HG03342 (cell line): ENCODE measurements around the gene ADGRD1.

Experiments
- ATAC-seq: cut with Tn5 transposase; IDR thresholded peaks from one replicate; pipeline ENCODE4 v1.9.1; 2021; ENCODE audit warnings: mild to moderate bottlenecking, moderate library complexity; ENCODE audit not compliant: unreplicated experiment

Gene ADGRD1

DNA sequence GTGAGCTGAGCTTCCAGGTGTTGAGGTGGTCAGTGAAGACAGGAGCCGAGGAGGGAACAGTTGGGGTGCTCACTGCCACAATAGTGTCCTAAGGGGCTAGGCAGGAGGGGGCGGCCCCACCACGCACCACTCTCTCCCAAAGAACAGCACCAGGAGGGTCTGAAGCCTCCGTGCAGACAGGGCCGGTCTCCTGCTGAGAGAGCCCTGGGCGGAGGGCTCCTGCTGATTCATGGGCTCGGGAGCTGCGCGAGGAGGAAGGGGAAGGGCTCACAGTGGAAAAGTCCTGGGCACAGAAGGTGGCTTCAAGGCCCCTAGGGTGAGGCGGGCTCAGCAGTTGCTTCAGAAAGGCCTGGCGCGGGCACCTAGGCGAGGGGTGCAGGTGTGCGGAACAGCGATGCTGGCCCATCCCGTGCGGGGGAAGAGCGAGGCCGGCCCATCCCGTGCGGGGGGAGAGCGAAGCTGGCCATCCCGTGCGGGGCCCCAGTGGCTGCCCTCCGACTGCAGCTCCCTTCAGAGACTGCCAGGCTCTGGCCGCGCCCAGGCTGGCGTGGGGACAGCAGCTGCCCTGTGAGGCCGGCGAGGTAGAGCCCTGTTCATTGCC, 176.7 kb downstream of the ADGRD1 start:
- no peak for ATAC-seq

DNA sequence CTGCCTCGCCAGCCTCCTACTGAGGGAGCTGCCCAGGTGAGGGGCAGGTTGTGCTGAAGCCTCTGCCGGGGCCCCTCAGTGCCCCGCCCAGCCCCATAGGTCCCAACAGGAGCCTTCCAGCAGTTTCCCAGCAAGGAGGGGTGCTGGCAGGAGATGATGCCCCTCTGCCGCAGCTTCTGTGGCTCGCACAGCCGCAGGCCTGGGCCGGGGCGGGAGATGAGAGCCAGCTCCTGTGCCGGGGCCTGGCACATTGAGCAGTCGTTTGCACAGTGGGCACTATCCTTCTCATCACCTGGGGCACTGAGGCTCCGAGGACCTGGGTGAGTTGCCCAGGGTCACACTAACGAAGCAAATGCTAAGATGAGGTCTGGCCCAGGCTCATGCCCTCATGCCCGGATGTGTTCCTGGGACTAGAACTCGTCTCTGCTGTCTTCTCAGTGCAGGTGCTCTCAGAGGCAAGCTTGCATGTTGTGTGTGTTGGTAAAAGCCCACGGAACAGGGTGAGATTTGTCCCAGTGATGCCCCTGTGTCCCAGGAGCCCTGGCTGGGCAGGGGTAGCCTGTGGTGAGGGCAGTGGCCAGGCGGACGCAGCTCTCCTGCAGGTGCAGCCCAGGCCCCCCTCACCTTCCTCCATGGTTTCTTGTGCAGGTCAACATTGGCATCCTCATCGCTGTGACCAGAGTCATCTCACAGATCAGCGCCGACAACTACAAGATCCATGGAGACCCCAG, 177.5 kb downstream of the ADGRD1 start:
- ATAC-seq, result no peak

DNA sequence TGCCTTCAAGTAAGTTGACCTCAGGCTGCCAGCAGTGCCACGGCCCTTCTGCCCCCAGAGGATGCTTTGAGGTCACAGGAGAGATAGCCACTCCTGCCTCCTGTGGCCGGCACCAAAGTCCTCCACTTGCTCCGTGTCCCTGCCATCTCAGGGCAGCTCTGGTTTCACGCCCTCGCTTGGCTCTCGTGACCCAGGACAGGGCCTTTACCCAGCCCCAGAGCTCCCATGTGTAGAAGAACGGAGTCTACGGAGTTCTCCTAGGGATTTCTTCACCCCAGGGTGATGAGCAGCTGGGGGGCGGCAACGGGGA, 178.1 kb downstream of the ADGRD1 start:
- no peak for ATAC-seq

DNA sequence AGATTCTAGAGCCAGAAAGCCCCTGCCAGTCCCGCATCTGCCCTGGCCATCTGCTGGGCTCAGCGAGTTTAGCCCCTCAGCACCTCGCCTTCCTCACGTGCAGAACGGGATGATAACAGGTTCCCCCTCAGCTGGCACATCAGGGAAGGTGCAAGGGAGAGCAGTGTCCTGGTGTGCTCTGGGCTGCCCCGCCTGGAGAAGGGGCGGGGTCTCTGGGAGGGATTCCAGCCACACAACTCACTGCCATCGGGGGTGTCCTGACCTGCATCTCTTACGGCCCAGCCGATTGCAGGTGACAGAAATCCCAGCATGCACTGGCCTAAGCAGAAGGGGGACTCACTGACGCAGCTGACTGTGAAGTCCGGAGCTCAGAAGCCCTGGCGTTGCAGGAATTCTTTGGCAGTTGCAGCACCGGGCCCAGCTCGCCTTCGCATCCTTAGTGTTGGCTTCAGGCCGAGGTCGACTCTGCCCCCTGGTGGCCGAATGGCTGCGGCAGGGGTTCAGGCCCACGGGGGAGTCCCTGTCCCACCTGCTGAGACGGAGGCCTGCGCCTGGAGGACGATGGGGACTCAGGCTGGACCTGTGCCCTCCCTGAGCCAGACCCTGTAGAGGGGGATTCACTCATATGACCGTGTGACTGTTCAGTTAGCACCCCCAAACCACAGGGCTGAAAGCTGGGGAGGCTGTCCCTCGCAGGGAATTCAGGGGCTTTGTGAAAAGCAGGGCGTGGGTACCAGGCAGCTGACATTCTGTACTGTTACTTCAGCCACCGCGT, 178.6 kb downstream of the ADGRD1 start:
- no peak for ATAC-seq

DNA sequence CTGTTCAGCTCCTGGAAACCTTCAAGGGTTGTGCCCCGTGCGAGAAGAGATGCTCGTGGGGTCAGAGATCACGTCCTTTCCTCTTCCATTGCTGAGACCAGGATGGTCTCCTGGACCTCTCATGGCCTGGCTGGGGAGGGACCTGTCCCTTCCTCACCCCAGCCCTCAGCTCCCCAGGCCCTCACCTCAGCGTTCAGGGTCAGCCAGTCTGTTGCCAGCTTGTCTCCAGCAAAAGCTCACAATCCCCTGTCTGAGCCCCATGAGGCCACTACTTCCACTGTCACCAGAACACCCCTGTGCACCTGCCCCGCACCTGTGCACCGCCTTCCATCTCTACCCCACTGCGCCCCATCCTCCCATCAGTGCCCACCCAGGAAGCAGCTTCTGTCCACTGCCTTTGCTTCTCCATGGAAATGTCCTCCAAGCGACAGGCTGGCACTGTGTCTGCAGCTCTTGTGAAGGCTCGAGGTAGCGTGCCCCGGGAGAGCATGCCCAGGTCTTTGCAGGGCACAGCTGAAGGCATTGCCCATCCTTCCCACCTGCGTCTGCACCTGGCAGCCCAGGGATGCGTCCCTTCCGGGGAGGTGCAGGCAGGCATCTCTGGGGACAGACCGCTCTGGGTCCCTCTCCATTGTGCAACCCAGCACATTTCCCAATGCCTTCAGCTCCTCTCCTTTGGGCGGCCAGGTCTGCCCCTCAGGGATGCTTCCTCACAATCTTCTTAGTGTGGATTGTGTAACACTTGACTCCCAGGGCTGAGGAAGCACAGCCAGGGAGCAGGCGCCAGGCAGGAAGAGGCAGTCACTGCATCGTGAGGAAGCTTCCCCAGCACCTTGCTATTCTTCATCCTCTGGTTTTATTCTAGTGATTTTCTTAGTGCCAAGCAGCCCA, 179.6 kb downstream of the ADGRD1 start:
- ATAC-seq, result no peak

DNA sequence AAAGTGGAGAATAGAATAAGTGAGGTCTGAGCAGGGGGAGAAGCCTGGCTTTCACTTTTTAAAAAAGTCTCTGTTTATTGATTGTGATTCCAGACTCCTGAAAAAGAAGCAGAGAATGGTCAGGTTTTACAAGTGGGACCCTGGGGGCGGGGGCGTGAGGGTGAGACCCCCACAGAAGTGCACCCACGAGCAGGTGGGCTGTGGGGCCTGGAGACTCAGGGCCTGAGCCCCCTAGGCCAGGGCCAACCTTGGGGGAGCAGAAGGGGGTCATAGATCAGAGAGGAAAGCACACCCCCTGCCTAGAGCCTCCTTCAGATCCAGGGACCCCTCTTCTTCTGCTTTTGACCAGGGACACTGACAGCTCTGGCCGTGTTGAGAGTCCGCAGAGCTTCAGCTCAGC, 180.3 kb downstream of the ADGRD1 start:
- no peak for ATAC-seq

DNA sequence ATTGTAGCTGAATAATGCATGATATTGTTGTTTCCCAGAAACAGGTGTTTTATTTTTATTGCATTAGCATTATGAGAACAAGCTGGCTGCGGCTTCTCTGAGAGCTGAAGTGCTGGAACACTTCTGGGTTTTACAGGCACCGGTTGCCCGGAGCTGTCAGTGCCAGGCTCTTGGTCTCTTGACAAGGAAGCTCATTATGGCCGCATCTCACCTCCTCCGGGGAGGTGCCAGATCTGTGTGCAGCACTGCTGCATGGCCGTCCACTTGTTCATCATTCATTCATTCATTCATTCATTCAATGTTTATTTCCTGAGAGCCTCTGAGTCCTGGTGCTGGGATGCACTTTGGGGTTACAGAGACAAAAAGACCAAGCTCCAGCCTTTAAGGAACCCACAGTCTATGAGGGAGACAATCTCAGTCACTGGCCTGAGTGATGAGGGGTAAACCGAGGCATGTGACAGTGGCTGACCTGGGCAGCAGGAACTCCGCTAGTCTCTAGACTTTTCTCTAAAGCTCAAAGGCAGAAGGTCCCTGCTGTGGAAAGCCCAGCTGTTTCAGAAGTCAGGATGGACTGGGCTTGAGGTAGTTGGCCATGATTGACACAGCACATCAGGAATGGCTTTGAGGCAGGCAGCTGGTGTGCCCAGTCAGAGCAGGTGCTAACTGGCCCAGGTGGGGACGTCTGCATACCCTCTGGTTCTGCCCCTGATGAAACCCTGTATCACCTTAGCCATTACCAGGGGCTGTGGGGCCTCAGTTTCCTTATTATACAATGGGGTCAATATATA, 181.0 kb downstream of the ADGRD1 start:
- ATAC-seq, result no peak

DNA sequence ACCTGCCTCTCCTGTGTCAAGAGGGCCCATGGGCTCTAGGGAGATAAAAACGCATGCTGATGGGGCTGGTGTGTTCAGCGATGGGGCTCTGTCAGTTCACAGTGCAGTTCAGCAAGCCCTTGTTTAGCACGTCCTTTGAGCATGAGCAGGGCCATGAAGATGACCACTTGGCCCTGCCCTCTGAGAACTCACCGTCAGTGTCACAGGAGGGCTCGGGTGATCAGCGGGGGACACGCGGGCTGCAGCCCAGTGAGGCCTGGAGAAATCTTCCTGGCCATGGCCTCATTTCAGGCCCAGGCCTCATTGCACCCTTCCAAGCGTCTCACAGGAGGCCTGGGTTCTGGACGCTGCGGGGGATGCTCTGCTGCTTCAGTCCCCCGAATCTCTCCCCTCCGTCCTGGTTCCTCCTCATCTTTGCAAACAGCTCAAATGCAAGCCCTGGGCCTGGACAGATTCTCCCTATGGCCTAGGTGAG, 181.6 kb downstream of the ADGRD1 start:
- no peak for ATAC-seq

DNA sequence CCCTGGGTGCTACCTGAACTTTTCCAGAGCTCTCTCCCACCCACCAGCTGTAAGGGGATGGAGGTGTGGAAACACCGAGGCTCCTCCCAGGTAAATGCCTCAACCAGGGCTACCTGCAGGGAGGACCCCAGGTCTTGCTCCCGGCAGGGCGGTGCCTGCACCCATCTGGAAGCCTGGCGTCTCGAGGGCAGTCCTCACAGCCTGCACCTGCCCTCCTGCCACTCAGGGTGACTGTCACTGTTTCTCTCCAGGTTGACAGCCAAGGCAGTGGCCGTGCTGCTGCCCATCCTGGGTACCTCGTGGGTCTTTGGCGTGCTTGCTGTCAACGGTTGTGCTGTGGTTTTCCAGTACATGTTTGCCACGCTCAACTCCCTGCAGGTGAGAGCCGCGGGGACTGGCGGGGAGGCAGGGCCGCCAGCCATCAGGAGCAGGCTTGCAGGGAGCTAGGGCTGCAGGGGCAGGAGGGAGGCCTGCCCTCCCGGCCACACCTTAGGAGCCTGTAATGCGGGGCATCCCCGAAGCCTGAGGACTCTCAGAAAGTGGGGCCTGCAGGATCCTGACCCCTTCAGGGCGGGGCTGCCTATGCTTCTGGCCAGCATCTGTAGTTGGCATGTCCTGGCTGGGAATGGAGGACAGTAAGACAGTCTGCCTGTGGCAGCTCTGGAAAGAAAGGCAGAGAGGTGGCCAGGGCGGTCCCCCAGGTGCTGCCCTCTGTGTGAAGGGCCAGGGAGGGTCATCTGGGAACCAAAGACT, 182.3 kb downstream of the ADGRD1 start:
- no peak for ATAC-seq

DNA sequence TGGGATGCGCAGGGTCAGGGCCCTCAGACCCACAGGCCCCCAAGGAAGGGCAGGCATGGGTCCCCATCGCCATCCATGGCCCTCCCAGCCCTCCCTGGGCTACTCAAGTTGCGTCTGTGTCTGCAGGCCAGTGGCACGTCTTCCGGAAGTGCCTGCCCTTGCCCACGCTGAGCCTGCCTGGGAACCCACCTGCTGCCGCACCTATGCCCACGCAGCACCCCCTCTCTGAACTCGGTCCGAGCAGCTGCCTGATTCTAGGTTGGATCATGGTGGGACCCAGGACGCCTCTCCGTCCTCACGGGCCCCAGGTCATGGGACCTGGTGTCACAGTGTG, 182.8 kb downstream of the ADGRD1 start:
- no peak for ATAC-seq

DNA sequence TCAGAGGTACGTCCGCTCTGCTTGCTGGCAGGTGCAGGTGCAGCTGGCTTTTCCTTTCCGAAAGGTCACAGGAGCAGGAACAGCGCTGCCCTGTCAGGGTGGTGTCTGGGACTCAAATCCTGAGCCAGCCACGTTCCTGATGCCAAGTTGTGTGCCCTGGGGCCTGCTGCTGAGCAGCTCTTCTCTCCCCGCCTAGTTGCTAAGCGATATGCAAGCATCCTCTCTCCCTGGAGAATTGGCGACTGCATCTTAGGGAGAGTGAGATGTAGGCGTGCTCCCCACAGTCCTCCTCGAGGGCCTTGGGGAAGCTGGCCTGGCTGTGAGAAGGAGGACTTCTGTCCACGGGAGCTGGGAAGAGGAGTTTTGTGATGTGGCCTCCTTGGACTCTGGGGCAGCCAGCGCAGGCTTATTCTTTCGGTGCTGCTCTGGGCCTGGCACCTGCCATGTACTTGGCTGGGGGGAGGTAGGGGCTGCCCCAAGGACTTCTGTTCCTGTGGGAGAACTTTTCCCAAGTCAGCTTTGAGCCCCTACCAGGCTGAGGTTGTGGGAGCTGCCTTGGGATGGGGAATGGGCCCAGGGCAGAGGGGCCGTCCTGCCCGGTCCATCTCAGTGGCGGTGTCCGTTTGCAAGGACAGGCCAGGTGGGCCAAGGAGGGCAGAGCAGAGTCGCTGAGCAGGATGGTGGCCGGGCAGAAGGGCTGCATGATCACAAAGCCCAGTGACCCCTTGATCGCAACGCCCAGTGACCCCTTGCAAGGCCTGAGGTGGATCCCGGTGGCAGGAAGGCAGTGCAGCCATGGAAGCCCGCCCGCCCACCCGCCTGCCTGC, 183.5 kb downstream of the ADGRD1 start:
- no peak for ATAC-seq

DNA sequence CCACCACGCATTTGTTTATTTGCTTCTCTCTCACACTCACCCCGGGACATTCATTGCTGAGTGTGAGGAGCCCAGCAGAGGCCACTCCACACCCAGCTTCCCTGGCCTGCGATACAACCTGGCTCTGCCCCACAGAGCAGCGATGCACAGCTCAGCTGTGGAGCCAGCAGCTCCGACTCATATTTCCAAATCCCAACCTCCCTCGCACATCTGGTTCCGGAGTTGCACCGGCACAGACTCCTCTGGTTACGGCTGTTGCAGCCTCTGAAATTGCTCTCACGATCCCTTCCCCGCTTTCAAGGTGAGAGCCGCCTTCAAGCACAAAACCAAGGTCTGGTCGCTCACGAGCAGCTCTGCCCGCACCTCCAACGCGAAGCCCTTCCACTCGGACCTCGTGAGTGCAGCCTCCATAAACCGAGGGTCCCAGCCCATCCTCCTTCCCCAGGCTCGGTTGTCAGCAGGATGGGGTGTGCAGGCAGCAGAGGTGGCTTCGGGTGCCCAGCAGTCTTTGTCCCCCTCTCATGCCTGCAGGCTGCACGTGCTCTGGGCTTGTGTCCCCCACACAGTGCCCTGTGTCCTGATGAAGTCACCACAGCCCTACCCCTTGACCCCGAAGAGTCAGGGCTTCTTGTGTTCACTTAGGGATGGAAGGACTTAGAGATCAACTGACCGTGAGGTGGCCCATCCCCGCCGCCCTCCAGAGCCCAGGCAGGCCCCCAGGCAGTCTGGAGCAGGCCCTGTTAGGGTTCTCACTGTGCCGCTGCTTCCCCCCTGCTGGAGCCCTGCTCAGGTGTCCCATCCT, 184.3 kb downstream of the ADGRD1 start:
- no peak for ATAC-seq

DNA sequence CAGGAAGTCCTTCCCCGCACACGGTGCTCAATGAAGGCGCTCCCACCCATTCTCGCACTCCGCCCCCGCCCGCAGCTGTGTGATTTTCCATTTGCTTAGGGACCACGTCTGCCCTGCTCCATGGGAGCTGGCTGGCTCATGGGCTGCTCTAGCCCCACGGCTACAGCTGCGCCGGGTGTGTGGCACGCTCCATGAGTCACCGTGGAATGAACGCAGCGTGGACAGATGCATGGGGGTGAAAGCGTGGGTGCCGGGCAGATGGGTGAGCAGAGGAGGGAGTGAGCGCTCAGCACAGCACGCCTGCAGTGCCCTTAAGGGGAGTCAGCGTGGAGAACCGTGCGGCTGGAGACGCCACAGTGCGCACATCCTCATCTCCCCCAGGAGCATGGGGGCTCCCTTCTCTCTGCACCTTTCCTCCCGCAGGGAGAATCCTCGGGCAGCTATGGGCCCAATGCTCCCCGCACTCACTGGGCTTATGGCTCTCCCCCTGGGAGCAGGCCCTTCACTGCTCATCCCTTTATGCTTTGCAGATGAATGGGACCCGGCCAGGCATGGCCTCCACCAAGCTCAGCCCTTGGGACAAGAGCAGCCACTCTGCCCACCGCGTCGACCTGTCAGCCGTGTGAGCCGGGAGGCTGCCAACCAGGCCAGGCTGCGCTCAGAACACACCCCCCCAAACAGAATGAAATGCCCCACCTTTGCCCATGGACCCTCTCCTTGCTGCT, 185.1 kb downstream of the ADGRD1 start:
- no peak for ATAC-seq

DNA sequence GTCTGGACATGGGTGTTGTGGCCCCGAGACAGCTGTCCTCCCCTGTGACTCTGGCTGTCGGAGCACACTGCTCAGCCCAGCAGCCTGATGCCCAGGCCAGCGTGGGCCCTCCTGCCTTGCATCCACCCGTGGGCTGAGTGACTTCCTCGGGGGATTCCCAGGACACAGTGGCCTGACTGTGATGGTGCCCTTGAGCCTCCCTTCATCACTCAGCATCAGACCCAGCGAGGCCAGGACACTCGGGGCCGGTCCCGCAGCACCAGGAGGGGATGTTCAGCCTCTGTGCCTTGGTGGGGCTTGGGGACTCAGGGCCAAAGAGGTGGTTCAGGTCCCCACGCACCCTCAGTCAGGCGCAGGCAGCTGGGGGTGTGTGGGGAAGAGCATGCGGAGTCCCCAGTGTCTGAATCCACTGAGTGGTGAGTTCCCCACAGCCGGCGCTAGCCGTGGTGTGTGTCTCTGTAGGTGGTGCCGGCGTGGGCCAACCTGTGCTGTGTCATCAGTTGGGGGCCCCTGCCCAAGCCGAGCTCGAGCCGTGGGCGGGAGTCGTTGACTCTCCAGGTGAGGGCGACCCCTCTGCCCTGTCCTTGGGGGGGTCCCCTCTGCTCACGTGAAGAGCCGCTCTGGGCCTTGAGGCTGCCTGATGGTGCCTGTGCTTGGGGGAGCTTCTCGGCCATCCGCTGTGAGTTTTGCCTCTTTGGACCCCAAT, 185.8 kb downstream of the ADGRD1 start:
- ATAC-seq, result no peak

DNA sequence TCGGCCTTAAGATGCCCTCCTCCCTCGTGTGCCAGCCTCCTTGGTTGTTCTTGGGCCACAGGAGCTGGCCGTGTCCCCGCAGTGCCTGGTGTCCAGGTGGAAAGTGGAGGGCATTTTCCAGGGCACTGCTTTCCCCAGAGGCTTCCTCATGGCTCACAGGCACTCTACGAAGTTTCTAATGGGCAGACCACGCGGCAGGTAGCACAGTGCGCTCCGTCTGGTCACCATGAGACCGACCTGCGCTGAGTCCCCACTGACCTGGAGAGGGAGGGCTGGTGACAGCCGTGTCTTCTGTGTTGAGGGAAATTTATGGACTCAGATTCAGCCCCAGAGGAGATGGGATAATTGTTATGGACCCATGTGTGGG, 186.3 kb downstream of the ADGRD1 start:
- no peak for ATAC-seq

DNA sequence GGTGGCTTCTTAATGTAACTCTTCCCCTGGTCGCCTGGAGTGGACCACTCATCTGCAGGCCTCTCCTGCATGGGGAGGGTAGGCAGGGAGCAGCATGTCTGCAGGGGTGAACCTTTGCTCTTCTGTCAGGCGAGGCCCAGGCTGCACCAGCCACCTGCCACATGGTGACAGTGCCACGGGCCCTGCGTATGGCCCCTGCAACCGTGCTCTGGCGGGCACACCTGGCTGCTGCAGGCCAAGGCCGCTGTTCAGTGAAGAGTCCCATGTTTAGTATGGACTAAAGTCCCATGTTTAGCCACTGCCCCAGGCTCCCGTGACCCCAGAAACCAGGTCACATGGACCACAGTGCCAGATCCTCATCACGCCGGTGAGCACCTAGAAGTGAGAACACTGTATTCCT, 187.0 kb downstream of the ADGRD1 start:
- no peak for ATAC-seq

DNA sequence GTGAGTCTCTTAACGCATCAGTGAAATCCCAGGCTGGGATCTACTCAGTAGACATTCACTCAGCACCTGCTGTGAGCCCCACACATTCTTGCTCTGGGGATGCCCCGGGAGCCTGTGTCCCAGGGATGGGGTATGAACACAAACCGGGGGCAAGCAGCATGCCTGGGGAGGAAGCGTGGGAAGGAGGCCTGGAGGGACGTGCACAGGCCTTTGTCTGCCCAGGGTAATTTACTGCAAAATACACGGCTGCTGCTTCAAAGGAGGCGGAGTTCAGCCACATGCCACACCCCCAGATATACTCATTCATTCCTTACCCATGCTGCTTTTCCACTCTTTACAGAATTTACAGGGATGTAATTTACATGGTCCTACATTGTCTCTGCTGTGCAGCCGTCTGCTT, 187.8 kb downstream of the ADGRD1 start:
- ATAC-seq, result no peak
